Tibial nerve (tissue), 4 donors: ENCODE data around the gene RAB6C. TPM values are rescaled to one million over a fixed set of nuclear protein-coding genes. Genes with fewer than 3 reads are reported as not detected.
"Not testable (repeated sequence)": the region's sequence is repeated elsewhere in the genome, so short reads cannot be mapped to it uniquely, and the experiment has no call there.

Experiments
- DNase-seq, 2 donors: peaks; one replicate each; pipeline ENCODE4 v3.0.0-alpha.2; 2019; ENCODE audit warnings: low spot score in 2 of 2
- H3K27ac ChIP-seq, 4 donors: fragments of 200-600 bp; sonication (generic) in 3 of 4; one replicate each; pipeline ENCODE4 v1.5.1; 2017 to 2019; ENCODE audit warnings: mild to moderate bottlenecking in 1 of 4
- H3K27me3 ChIP-seq, 2 donors: fragments of 200-600 bp; sonication (generic) in 1 of 2; one replicate each; pipeline versions ENCODE4 v1.5.1 to v1.6.0; 2017 to 2019
- H3K36me3 ChIP-seq, 3 donors: fragments of 200-600 bp; sonication (generic); one replicate each; pipeline ENCODE4 v1.5.1; 2018 to 2019
- H3K4me1 ChIP-seq, 4 donors: fragments of 200-600 bp; sonication (generic) in 3 of 4; one replicate each; pipeline ENCODE4 v1.5.1; 2017 to 2019
- H3K4me3 ChIP-seq, 4 donors: fragments of 200-600 bp; sonication (generic) in 3 of 4; one replicate each; pipeline ENCODE4 v1.5.1; 2017 to 2019; ENCODE audit warnings: mild to moderate bottlenecking in 1 of 4, moderate library complexity in 1 of 4
- H3K9me3 ChIP-seq, 4 donors: fragments of 200-600 bp; sonication (generic) in 3 of 4; one replicate each; pipeline ENCODE4 v1.5.1; 2017 to 2019
- EP300 ChIP-seq, 2 donors: sonication (generic); formaldehyde crosslinking; IDR thresholded peaks; one replicate each; pipeline ENCODE4 v1.6.1; 2017; ENCODE audit warnings: antibody characterized with exemption in 2 of 2, mild to moderate bottlenecking in 1 of 2
- POLR2A ChIP-seq, 2 donors: fragments of 450-650 bp; IDR thresholded peaks; one replicate each; pipeline ENCODE4 v1.6.1; 2017; ENCODE audit warnings: antibody characterized with exemption in 2 of 2, mild to moderate bottlenecking in 2 of 2, moderate library complexity in 2 of 2
- WGBS, 2 donors: methylation state at CpG; one replicate each; pipeline ENCODE4 v1.1.5; 2018; 5-methylcytosine and 5-hydroxymethylcytosine counted together
- total RNA-seq, 4 donors: library from RNA; depleted of rRNA; stranded (reverse); fragments of >200 nt; gene quantifications; one replicate each; pipeline ENCODE4 v1.1.0, GENCODE V29; 2016
- TF ChIP-seq, protein P1 (sequence below), 5 experiments: fragments of 200-600 bp in 3 of 5; fragments of 450-650 bp in 2 of 5; sonication (generic) in 3 of 5; IDR thresholded peaks; one replicate each; pipeline ENCODE4 v1.5.1; 2016 to 2019; ENCODE audit warnings: antibody characterized with exemption in 5 of 5, mild to moderate bottlenecking in 3 of 5, moderate library complexity in 2 of 5

The RAB6C gene
- total RNA-seq, 4 donors from 2014 or later: not detected

- Histone ChIP-seq H3K36me3 (no peaks in the 10 kb centered on the region), H3K27ac (no peak overlapping the region), H3K9me3 (no peaks in the 10 kb centered on the region), H3K4me1 (no peaks in the 10 kb centered on the region), H3K27me3 (no peaks in the 10 kb centered on the region), H3K4me3 (no peak overlapping the region)
- TF ChIP-seq POLR2A (IDR thresholded peaks at IDR 0.05) (no peak), EP300 (IDR thresholded peaks at IDR 0.05) (no peak)
- TF ChIP-seq, protein P1, sequence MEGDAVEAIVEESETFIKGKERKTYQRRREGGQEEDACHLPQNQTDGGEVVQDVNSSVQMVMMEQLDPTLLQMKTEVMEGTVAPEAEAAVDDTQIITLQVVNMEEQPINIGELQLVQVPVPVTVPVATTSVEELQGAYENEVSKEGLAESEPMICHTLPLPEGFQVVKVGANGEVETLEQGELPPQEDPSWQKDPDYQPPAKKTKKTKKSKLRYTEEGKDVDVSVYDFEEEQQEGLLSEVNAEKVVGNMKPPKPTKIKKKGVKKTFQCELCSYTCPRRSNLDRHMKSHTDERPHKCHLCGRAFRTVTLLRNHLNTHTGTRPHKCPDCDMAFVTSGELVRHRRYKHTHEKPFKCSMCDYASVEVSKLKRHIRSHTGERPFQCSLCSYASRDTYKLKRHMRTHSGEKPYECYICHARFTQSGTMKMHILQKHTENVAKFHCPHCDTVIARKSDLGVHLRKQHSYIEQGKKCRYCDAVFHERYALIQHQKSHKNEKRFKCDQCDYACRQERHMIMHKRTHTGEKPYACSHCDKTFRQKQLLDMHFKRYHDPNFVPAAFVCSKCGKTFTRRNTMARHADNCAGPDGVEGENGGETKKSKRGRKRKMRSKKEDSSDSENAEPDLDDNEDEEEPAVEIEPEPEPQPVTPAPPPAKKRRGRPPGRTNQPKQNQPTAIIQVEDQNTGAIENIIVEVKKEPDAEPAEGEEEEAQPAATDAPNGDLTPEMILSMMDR (IDR thresholded peaks at IDR 0.05): no peak
- no peak for DNase-seq
Measured at GRCh38 chr2:129945557-129945956, 33.9 kb upstream of the RAB6C start.

DNA sequence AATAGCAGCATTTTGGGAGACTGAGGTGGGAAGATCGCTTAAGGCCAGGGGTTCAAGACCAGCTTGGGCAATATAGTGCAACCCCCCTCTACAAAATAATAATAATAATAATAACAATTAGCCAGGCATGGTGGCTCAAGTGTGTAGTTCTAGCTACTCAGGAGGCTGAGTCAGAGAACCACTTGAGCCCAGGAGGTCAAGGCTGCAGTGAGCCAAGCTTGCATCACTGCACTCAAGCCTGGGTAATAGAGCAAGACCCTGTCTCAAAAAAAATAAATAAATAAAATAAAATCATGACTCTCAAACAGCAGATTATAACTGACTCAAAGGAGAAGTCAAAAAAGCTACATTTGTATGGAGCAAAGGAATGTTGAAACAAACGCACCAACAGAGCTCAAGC is 31.8 kb upstream of the RAB6C start:
- not testable (repeated sequence) for H3K4me1 ChIP-seq, DNase-seq, H3K27me3 ChIP-seq, H3K9me3 ChIP-seq, H3K27ac ChIP-seq, H3K4me3 ChIP-seq, H3K36me3 ChIP-seq
- WGBS, 2 donors: 50 to 61% methylated on average over 2 of the region's 2 CpGs

DNA sequence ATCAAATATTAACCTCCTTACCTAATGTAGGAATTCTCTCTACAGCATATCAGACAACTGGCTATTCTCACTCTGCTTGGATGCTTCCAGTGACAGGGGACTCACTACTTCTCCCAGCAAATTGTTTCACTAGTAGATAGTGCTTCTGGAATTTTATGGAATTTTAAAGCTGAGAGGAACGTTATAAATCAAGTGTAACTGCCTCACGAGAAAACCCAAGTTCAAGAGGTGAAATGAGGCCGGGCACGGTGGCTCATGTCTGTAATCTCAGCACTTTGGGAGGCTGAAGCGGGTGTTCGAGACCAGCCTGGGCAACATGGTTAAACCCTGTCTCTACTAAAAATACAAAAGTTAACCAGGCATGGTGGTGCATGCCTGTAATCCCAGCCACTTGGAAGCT is 23.3 kb upstream of the RAB6C start:
- H3K27ac ChIP-seq, H3K36me3 ChIP-seq, DNase-seq, H3K4me3 ChIP-seq, H3K27me3 ChIP-seq, H3K9me3 ChIP-seq, H3K4me1 ChIP-seq: not testable (repeated sequence)
- 57 to 64% methylated on average over 6 of the region's 6 CpGs for WGBS, 2 donors

DNA sequence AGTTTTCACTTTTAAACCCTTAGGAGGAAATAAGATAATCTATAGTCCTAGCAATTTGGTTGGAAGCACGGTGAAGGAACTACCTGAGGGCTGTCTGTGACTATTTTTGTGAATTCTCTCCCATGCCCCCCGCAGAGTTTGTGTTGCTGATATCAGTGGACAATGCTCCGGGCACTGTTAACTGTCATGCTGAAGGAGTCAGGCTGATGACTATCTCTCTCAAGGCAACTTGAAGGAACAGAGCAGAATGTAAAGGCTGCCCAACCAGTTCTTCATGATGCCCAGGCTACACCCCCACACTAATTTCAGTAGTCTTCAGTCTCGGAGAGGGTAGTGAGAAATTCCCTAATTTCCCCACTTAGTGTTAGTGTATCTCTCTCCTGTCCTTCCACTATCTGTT is 21.6 kb upstream of the RAB6C start:
- H3K9me3 ChIP-seq: no peaks in the 10 kb centered on the region
- H3K4me3 ChIP-seq: no peak overlapping the region
- no peak overlapping the region for H3K27ac ChIP-seq
- WGBS, 2 donors: 65 to 75% methylated on average over 4 of the region's 4 CpGs
- H3K4me1 ChIP-seq: no peaks in the 10 kb centered on the region
- H3K27me3 ChIP-seq: no peaks in the 10 kb centered on the region
- no peak for DNase-seq
- TF ChIP-seq POLR2A (IDR thresholded peaks at IDR 0.05) (no peak), EP300 (IDR thresholded peaks at IDR 0.05) (no peak)
- TF ChIP-seq, protein P1 (IDR thresholded peaks at IDR 0.05): no peak
- H3K36me3 ChIP-seq: no peaks in the 10 kb centered on the region

- H3K4me1 ChIP-seq, DNase-seq, H3K36me3 ChIP-seq, H3K9me3 ChIP-seq, H3K27me3 ChIP-seq, H3K4me3 ChIP-seq, H3K27ac ChIP-seq: not testable (repeated sequence)
- 56 to 60% methylated on average over 4 of the region's 4 CpGs for WGBS, 2 donors
Measured at GRCh38 chr2:129958736-129959135, 20.7 kb upstream of the RAB6C start.

DNA sequence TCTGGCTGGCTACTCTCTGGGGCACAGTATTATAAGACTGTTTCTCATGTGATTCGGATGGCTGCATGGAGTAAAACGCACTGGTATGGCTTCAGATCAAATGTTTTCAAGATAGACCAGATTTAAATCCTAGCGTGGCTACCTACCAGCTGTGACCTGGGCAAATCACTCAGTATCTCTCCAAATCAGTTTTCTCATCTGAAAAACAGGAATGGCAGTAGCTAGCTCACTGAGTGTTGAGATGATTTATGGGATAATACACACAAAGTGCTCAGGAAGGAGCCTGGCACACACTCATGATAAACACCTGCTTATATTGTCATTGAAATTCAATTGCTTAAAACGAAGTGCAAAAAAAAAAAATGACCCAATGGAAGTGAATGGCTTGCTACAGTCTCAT is 10.9 kb upstream of the RAB6C start:
- DNase-seq, H3K27ac ChIP-seq, H3K27me3 ChIP-seq, H3K9me3 ChIP-seq, H3K4me1 ChIP-seq, H3K4me3 ChIP-seq, H3K36me3 ChIP-seq: not testable (repeated sequence)
- 50 to 58% methylated on average over 4 of the region's 4 CpGs for whole genome bisulfite sequencing, 2 donors

DNA sequence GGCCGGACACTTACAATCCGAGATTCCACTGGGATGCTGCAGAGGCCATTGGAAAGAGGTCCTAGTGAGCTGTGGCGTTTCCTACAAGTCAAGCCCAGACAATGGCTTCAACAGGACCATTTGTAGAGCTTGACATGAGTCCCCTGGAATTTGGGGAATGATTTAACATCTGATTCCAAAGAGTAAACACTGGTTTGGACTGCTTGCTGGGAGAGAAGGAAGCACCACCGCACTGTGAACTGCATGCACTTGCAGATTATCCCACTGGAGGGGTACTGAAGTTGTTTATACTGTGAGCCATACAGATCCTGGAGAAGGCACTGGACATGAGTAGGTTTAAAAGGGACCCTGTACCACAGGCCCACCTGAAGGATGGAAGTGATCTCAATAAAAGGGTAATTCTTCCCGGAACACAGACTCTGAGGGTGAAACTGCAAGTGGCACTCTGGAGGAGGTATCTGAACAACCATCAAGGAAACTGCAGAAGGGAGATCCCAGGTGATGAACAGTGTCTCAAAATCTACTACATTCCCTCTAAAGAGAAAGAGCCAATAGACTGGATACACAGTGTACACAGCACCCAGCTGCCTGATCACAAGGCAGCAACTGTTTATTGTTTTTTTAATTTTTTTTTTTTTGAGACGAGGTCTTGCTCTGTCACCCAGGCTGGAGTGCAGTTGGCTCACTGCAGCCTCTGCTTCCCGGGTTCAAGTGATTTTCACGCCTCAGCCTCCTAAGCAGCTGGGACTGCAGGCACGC is 4.3 kb upstream of the RAB6C start:
- H3K27ac ChIP-seq: no peak overlapping the region
- H3K9me3 ChIP-seq: no peaks in the 10 kb centered on the region
- H3K4me3 ChIP-seq: no peak overlapping the region
- no peak for DNase-seq
- WGBS, 2 donors: 77 to 78% methylated on average over 9 of the region's 9 CpGs
- H3K4me1 ChIP-seq: peaks cover 0 to 6% (median 0%) of the 10 kb centered on the region in 4 donors
- no peaks in the 10 kb centered on the region for H3K36me3 ChIP-seq
- peaks cover 0 to 23% of the 10 kb centered on the region in 2 donors for H3K27me3 ChIP-seq
- TF ChIP-seq EP300 (IDR thresholded peaks at IDR 0.05) (no peak), POLR2A (IDR thresholded peaks at IDR 0.05) (no peak)
- TF ChIP-seq, protein P1 (IDR thresholded peaks at IDR 0.05): no peak

DNA sequence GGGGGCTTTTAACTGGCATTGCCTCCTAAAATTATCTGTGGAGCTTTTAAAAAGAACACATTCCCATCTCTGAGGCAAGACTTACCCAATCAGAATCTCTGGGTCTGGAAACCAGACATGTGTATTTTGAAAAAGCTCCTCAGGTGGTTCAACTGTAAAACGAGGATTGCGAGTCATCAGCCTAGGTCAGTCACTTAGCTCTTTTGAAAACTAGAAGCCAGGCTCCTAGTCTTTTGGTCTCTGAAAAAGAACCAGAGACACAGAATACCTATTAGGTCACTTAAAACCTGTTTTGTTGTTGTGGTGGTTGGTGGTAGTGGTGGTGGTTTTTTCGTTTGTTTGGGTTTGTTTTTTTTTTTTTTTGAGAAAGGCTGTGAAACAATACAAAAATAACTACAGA is 2.5 kb upstream of the RAB6C start:
- not testable (repeated sequence) for H3K36me3 ChIP-seq, H3K27ac ChIP-seq, H3K9me3 ChIP-seq, H3K4me3 ChIP-seq, DNase-seq, H3K4me1 ChIP-seq
- peaks cover 0 to 23% of the 10 kb centered on the region in 2 donors for H3K27me3 ChIP-seq
- 69 to 76% methylated on average over 3 of the region's 3 CpGs for WGBS, 2 donors
